ENCODE data around the gene ST6GALNAC6.

ST6GALNAC6 gene

DNA sequence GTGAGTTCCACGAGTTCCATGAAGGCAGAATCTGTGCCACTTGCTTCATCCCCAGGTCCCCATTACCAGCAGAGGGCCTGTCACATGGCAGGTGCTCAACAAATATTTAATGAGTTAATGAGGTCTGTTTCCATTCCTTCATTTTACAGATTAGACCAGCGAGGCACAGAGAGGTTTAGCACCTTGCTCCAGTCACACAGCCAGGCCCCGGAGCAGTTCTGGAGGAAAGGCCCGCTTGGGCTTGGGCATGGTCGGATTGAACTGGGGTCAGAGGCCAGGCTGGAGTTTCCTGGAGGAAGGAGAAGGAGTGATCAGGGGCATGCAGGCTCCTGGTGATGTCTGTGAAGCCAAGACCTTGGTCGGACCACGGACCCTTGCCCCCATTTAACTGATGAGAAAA lies 21.4 kb upstream of the ST6GALNAC6 start:
- in situ Hi-C loops (cut with HindIII; ENCODE audit: low pct_ligation_motif_present, low pct_unique_long_range_greater_than_20kb, low sequenced_read_pairs): no loop called here
- DNase-seq: no peak

DNA sequence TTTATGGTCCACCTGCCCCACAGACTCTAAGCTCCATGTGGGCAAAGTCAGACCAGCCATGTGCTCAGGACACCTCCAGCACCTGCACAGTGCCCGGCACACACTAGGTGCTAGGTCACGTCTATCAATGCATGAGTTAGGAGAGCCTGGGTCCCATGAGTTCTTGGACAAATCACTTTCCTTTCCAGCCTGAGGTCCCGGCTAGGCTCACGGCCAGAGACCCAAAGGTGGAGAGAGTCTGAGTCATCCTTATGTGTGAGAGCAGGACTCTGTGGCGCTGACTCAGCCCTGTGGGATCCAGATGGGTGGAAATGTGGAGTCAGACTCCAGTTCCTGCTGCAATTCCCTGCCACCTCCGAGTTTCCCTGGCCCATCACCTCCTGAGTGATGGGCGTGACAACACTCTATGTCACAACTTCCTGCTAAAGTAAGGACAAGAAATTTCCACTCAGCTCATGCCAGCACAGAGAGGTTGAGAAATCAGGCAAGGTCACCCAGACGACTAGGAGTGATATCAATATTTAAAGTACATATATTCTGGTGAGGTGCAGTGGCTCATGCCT lies 19.9 kb upstream of the ST6GALNAC6 start:
- in situ Hi-C loops (cut with HindIII; ENCODE audit: low pct_ligation_motif_present, low pct_unique_long_range_greater_than_20kb, low sequenced_read_pairs): no loop called here
- peak; percentile 98 for DNase-seq

DNA sequence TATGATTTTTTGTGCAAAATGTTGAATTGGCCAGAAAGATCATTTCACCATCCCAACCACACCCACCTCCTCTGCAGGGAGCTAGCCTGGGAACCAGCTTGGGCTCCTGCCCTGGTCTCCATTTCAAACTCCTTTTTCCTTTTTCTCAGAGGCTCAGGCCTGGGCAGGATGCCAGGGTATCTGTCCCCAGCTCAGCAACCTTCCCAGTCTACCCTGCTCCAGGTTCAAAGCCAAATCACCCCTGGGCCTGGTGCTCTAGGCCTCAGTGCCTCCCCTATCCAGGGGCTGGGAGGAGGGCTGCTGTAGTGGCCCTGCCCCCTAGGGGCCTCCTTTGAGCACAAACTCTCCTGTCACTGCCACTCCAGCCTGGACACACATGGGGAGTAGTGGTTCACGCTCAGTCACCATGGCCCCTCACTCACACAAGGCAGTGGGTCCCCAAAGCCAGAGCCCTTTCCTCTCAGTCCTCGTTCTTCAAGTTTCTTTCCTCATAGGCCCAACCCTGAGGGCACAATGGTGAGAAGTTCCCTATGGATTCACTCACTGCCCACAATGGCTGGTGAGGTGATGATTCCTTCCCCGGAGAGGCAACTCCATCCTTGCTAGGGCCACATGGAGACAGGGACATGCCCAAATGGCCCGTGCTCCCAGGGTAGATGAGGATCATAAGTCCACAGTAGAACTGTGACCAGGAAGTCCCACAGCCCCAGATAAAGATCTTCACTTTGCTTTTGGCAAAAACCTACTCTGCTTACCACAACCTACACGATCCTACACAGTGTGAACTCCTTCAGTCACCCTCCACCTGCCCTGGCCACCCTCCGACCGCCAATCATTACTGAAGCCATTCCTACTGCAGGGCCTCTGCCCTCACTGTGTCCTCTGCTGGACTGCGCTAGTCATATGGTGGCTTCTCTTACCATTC lies 19.0 kb upstream of the ST6GALNAC6 start:
- in situ Hi-C loops (cut with HindIII; ENCODE audit: low pct_ligation_motif_present, low pct_unique_long_range_greater_than_20kb, low sequenced_read_pairs): no loop called here
- DNase-seq: peak; percentile 17

DNA sequence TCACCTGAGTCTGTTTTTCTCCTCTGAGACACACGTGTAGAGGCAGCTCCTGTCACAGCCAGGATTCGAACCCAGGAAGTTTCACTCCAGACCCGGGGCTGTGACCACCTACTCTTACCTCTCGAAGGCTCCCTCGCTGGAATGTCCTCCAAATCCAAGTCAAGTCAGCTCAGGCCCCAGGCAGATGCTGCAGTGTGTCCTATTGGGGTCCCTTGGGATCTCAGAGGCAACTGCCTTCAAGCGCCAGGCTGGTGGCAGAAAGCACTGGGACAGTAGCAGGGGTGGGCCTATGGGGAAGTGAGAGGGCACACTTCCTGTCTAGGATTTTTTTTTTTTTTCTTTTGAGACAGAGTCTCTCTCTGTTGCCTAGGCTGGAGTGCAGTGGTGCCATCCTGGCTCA lies 18.2 kb upstream of the ST6GALNAC6 start:
- in situ Hi-C loops (cut with HindIII; ENCODE audit: low pct_ligation_motif_present, low pct_unique_long_range_greater_than_20kb, low sequenced_read_pairs): no loop called here
- DNase-seq: no peak

DNA sequence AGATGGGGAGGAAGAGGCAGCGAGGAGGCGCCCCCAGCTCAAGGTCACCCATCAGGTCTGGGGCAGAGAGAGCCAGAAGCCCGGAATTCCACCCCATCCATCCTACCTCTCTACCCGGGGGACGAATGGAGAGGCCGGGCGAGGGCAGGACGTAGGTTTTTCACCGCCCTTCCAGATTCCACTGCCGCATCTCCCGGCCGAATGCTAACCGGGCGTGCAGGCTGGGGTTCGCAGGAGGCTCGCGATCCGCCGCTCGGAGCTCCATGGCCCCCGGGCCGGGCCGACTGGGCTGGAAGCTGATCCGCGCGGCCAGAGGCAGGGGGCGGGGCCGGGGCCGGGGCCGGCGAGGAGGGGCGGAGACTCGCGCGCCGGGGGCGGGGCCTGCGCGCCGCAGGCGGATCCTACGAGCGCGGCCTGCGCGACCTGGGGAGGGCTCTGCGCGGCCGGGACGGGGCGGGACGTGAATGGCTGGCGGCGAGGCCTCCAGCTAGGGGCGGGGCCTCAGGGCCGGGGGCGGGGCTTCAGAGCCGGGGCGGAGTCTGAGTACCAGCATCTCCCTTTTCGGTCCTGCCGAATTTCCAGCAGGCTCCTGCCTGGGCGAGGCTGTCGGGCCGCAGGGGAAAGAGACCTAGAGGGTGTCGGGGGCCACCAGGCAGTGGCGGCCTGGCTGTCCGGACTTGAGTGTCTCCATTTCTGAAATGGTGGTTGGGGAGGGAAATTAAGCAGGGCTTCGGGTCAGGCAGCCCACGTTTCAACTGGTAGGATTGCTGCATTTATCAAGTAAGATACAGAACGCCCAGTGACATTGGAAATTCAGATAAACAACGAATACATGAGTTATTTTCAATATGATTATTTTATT lies 17.5 kb upstream of the ST6GALNAC6 start, which contains the start of gene ST6GALNAC4:
ST6GALNAC4 (minus strand) TSS at position 322 of the 862 bp plus-strand sequence. CDS start 622 bp downstream, outside the sequence.
- in situ Hi-C loops (cut with HindIII; ENCODE audit: low pct_ligation_motif_present, low pct_unique_long_range_greater_than_20kb, low sequenced_read_pairs): no loop called here
- DNase-seq: peak; percentile 85

DNA sequence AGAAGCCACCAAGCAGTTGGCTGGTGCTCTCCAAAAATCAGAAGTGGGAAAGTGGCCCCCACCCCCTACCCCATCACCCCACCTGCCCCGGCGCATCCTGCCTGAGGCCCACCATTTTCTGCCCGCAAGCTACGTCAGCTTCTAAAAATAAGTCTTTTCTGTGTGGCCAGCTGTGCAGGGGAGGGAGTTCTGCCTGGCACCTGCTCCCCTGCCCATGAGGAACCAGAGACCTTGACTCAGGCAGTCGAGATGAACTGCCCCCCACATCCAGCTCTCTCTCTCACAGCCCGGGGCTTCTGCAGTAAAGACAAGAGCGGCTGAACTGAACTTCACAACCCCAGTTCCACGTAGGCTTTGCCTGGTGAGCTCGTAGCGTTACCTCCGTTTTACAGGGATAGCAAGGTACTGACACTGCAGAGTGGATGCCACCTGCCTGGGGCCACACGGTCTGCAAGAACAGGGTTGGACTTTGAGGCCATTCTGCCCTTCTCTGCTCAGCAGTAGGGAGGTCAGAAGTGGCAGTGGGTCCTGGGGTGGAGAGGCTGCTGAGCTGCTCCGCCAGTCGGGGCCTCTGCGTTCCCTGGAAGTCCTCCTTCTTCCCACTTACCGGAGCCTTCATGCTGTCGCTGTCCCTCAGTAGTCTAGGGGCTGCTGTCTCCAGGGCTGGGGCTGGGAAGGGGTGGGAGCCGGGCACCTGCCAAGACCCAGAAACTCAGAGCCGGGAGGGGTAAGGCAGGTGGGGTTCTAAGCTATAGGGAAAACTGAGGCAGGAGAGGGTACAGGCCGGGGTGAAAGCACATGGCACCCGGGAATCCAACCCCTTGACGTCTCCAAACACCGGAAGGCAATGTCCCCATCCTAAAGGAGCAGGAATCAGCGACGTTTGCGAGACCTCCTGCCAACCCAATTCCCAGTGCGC lies 16.7 kb upstream of the ST6GALNAC6 start:
- no peak for DNase-seq
- in situ Hi-C loops (cut with HindIII; ENCODE audit: low pct_ligation_motif_present, low pct_unique_long_range_greater_than_20kb, low sequenced_read_pairs): no loop called here

DNA sequence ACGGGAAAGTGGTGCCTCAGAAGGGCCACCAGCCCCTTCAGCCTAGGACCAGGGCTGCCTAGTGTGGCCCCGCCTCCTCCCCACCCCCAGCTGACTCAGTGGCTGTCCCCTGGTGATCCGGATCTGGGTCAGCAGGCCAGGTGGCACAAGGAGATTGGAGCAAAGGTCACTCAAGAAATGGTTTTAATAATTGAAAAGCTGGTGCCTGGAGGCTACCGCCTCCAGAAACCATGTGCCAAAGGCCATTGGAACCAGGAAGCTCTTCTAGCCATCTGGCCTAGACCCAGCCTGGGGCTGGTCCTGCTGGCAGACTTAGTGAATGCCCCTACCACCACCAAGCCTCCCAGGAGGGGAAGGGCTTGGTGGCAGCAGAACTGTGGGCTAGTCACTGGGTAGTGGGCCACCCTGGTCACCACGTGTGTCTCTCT lies 15.9 kb upstream of the ST6GALNAC6 start:
- no peak for DNase-seq
- in situ Hi-C loops (cut with HindIII; ENCODE audit: low pct_ligation_motif_present, low pct_unique_long_range_greater_than_20kb, low sequenced_read_pairs): no loop called here

DNA sequence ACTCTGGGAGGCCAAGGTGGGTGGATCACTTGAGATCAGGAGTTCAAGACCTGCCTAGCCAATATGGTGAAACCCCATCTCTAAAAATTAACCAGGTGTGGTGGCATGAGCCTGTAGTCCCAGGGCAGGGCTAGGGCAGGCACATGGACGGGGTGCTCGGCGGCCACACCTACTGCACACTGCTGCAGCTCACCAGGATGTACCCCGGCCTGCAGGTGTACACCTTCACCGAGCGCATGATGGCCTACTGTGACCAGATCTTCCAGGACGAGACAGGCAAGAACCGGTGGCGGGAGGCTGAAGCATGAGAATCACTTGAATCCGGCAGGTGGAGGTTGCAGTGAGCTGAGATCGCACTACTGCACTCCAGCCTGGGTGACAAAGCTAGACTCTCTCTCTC lies 14.3 kb upstream of the ST6GALNAC6 start:
- in situ Hi-C loops (cut with HindIII; ENCODE audit: low pct_ligation_motif_present, low pct_unique_long_range_greater_than_20kb, low sequenced_read_pairs): no loop called here

DNA sequence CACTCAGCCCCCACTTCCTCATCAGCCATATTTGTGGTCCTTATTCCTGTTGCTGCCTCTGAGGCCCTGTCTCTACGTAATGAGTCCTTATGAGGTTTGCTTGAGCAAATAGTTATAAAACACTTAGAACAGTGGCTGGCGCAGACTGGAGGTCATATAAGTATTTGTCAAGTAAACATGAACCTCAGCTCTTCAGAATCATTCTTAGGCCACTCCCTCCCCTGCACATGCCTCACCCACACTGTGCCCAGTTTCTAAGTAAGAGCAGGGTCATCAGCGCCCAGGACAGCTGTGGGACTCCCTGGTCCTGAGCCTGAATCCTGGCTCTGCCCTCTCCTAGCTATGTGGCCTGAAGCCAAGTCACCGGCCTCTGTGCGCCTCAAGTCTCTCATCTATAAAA lies 13.5 kb upstream of the ST6GALNAC6 start:
- no peak for DNase-seq

More for the DNA sequence above, 14.3 kb upstream of the ST6GALNAC6 start:
- DNase-seq: no peak

DNA sequence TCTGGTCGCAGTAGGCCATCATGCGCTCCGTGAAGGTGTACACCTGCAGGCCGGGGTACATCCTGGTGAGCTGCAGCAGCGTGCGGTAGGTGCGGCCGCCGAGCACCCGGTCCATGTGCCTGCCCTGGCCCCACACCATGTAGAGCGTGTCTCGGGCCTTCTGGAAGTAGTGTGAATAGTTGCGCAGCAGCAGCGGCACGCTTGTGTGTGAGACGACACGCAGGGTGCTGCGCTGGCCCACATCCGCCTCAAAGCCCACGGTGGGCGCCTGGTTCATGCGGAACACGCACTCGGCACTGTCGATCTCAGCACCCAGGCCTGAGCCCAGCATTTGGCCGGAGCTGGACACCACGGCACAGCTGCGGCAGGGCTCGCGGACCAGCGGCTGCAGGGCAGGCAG lies 12.9 kb upstream of the ST6GALNAC6 start:
- DNase-seq: no peak
- in situ Hi-C loops (cut with HindIII; ENCODE audit: low pct_ligation_motif_present, low pct_unique_long_range_greater_than_20kb, low sequenced_read_pairs): no loop called here

More for the DNA sequence above, 13.5 kb upstream of the ST6GALNAC6 start:
- in situ Hi-C loops (cut with HindIII; ENCODE audit: low pct_ligation_motif_present, low pct_unique_long_range_greater_than_20kb, low sequenced_read_pairs): no loop called here

DNA sequence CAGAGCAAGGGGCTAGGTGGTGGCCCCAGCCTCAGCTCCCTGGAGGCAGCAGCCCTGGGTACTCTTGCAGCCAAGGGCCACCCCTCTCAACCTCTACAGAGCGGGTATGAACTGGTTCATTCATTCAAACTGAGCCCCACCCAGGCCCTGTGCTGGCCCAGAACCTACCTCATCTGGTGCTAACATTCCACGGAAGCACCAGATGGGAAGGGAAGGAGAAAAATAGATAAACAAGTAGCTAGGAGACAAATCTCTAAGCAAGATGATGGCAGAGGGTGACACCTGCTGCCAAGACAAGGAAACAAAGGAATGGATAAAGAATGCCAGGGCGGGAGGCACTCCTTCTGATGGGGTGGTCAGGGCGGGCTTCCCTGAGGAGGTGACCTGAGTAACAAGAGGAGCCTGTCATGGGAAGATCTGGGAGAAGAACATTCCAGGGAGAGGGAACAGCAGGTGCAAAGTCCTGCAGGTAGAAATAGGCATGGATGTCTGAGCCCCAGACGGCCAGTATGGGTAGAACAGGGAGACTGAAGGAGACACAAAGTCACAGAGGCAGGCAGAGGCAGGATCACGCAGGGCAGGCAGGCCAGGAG lies 11.3 kb upstream of the ST6GALNAC6 start:
- in situ Hi-C loops (cut with HindIII; ENCODE audit: low pct_ligation_motif_present, low pct_unique_long_range_greater_than_20kb, low sequenced_read_pairs): no loop called here
- peak; percentile 27 for DNase-seq

DNA sequence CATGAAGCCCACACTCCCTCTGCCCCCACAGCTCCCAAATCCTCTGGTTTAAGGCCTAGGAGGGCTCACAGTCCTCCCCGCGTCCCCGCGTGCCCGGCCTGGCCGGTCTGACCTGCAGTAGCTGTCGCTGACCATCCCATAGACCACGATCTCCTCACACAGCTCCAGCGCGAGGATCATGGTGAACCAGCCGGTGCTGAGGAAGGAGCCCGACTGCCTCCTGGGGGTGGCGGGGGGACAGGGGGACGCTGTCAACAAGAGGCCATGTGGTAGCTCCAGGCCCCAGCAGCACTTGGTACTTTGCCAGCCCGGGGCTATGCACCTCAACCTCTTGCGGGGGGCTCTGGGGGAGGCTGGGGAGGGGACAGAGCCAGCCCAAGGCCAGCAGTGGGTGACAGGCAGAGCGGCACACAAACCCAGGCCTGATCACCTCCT lies 10.5 kb upstream of the ST6GALNAC6 start:
- in situ Hi-C loops (cut with HindIII; ENCODE audit: low pct_ligation_motif_present, low pct_unique_long_range_greater_than_20kb, low sequenced_read_pairs): no loop called here

DNA sequence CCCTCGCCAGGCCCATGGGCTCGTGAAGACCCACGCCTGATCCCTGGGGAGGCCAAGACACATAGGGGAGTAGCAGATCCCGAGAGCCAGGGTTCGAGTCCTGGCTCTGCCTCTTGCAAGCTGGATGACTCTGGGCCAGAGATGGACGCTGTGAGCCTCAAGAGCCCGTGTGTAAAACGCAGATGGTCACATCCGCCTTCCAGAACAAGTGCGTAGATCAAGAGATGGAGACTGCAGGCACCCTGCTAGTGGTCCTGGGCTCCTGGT lies 9.2 kb upstream of the ST6GALNAC6 start:
- DNase-seq: no peak
- in situ Hi-C loops (cut with HindIII; ENCODE audit: low pct_ligation_motif_present, low pct_unique_long_range_greater_than_20kb, low sequenced_read_pairs): no loop called here

More for the DNA sequence above, 10.5 kb upstream of the ST6GALNAC6 start:
- no peak for DNase-seq

DNA sequence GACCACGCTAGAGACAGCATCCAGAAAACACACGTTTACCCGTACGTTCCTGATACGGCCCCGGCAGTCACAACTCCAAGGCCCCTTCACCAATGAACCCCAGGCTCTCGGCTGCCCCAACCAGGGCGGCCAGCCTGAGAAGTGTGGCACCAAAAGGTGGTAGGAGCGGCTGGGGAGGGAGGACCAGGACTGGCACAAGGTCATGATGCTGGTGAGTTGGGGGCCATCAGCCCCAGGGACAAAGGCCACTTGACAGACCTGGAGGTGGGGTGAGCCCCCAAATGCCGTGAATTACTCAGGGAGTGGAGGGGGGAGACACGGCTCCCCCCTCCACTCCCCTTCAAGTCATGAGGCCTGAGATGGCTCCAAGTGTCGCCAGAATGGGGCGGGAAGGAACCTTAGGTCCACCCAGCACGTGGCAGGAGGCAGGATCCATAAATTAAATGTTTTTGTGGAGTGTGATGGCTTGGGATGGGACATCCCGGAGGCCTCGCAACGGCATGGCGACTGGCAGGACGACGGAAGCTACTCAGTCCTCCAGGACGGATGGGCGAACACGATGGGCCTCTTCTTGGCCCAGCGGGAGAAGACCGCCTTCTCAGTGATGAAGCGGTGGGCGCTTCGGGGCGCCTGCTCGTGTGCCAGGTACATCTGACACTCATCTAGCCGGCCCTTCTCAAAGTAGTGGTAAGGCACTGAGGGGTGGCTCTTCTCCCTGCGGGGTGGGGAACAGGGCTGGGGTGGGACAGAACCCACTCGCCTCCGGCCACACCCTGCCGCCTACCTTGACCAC lies 8.7 kb upstream of the ST6GALNAC6 start:
- DNase-seq: no peak
- in situ Hi-C loops (cut with HindIII; ENCODE audit: low pct_ligation_motif_present, low pct_unique_long_range_greater_than_20kb, low sequenced_read_pairs): no loop called here

DNA sequence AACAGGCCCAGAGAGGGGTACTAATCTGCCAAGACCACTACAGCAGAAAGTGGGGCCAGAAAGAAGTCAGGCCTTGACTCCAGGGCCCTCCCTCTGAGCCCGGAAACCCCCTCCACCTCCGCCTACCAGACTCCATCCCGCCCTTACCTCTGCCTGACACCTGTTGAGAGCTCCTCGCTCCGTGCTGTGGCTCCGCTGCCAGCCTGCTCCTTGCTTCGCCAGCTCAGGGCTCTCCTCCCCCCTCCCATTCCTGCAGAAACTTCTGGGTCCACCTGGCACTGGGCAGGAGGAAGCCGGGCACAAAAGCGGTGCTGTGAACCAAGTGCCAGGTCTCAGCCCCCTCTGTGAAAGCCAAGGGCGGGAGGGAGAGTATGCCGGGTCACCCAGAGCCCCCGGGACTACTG lies 6.4 kb upstream of the ST6GALNAC6 start:
- no peak for DNase-seq
- in situ Hi-C loops (cut with HindIII; ENCODE audit: low pct_ligation_motif_present, low pct_unique_long_range_greater_than_20kb, low sequenced_read_pairs): no loop called here

DNA sequence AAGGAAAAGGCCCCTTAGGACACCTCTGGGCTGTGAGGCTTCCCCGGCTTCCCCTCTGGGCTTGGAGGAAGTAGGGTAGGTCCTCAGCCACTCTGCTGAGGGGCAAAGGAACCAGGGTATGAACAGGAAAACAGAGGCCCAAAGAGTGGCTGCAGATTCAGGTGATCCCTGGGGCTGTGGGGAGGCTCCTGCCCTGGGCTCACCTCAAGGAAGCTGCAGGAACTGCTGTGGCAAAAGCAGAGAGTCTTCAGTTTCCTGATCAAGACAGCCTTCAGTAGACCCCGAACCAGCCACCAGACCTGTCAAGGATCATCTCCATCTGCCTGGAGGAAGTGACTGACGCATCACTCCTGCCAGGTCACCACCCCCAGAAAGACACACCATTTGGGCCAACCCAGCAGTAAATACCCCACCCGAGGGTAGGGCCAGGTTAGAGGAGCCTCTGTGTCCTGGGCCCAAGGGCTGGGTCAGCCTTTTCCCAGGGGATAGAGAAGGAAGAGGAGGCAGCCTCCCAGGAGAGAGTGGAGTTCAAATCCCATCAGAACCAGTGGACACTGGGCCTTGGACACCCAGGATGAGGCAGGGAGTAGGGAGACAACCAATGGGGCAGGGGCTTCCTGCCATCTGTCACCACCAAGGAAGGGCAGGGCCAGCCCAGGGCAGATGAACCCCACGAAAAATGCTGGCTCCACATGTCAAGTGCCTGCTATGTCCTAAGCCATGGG lies 5.8 kb upstream of the ST6GALNAC6 start:
- DNase-seq: no peak
- in situ Hi-C loops (cut with HindIII; ENCODE audit: low pct_ligation_motif_present, low pct_unique_long_range_greater_than_20kb, low sequenced_read_pairs): no loop called here
